IMR-90 (cell line): ENCODE results near the gene TMSB10. TPM values are rescaled to one million over a fixed set of nuclear protein-coding genes. Genes with fewer than 3 reads are reported as not detected.

ENCODE experiments used
- ATAC-seq: fragments of 200-7000 bp; cut with Tn5 transposase; 2 replicates; pipeline ENCODE4 v1.9.1; 2020; ENCODE audit warnings: low read depth, mild to moderate bottlenecking, moderate library complexity
- BruUV-seq: library from RNA; stranded (reverse); fragments of 400-500 nt; replicated peaks from 2 replicates; lab custom pipeline; 2021; lab: Mats Ljungman, UMichigan
- CTCF ChIA-PET: fragments of 300-600 bp; formaldehyde crosslinking; extraction: SDS; loops from one replicate; lab custom pipeline; 2021; ENCODE audit warnings: antibody characterized with exemption; lab: Yijun Ruan, JAX
- POLR2A ChIA-PET: fragments of 300-600 bp; sonication (Branson Sonifier 250); formaldehyde crosslinking; loops from one replicate; lab custom pipeline; 2022; ENCODE audit warnings: antibody characterized with exemption; ENCODE audit not compliant: unreplicated experiment; lab: Charles Lee
- DNase-seq: peaks from one replicate; pipeline ENCODE4 v3.0.0; 2013
- H2AFZ ChIP-seq: replicated peaks from 2 replicates; pipeline ENCODE3; 2013; ENCODE audit warnings: low read length, mild to moderate bottlenecking; ENCODE audit not compliant: poor library complexity
- H2AK5ac ChIP-seq: 2 replicates; pipeline ENCODE4 v1.6.1; 2013; ENCODE audit warnings: low read depth, low read length, inconsistent platforms
- H2AK9ac ChIP-seq: replicated peaks from 2 replicates; pipeline ENCODE3; 2013; ENCODE audit warnings: mild to moderate bottlenecking, low read depth, low read length, moderate library complexity; ENCODE audit not compliant: poor library complexity
- H2BK120ac ChIP-seq: 2 replicates; pipeline ENCODE4 v1.6.1; 2013; ENCODE audit warnings: low read depth, low read length, inconsistent platforms
- H2BK15ac ChIP-seq: 3 replicates; pipeline ENCODE4 v1.6.1; 2013; ENCODE audit warnings: low read depth, low read length, inconsistent platforms
- H2BK20ac ChIP-seq: 2 replicates; pipeline ENCODE4 v1.6.1; 2013; ENCODE audit warnings: low read depth, mild to moderate bottlenecking, inconsistent platforms, low read length, moderate library complexity
- H2BK5ac ChIP-seq: 2 replicates; pipeline ENCODE4 v1.6.1; 2013; ENCODE audit warnings: mild to moderate bottlenecking, low read depth, low read length, inconsistent platforms; ENCODE audit not compliant: poor library complexity, severe bottlenecking
- H3K14ac ChIP-seq: replicated peaks from 2 replicates; pipeline ENCODE4 v1.6.1; 2013; ENCODE audit warnings: low read depth, low read length, inconsistent platforms
- H3K18ac ChIP-seq: 2 replicates; pipeline ENCODE4 v1.6.1; 2013; ENCODE audit warnings: low read depth, low read length, control low read depth
- H3K23ac ChIP-seq: 2 replicates; pipeline ENCODE4 v1.6.1; 2013; ENCODE audit warnings: low read depth, low read length, inconsistent platforms
- H3K27ac ChIP-seq: 2 replicates; pipeline ENCODE4 v1.5.1; 2013; ENCODE audit warnings: mild to moderate bottlenecking, control low read depth, low read length; ENCODE audit not compliant: insufficient read depth
- H3K27me3 ChIP-seq: 2 replicates; pipeline ENCODE4 v1.6.1; 2013; ENCODE audit warnings: low read length; ENCODE audit not compliant: control insufficient read depth, insufficient read depth
- H3K36me3 ChIP-seq: 2 replicates; pipeline ENCODE4 v1.6.1; 2013; ENCODE audit warnings: low read length, mixed read lengths; ENCODE audit not compliant: control insufficient read depth, insufficient read depth
- H3K4ac ChIP-seq: 2 replicates; pipeline ENCODE4 v1.6.1; 2013; ENCODE audit warnings: low read depth, low read length, inconsistent platforms
- H3K4me1 ChIP-seq: 2 replicates; pipeline ENCODE4 v1.6.1; 2013; ENCODE audit warnings: low read length, mixed read lengths; ENCODE audit not compliant: control insufficient read depth, insufficient read depth
- H3K4me2 ChIP-seq: 2 replicates; pipeline ENCODE4 v1.6.1; 2013; ENCODE audit warnings: low read depth, mild to moderate bottlenecking, control low read depth, low read length, moderate library complexity
- H3K4me3 ChIP-seq: 2 replicates; pipeline ENCODE4 v1.5.1; 2013; ENCODE audit warnings: low read depth, mild to moderate bottlenecking, control low read depth, low read length, moderate library complexity; ENCODE audit not compliant: insufficient read depth
- H3K56ac ChIP-seq: 2 replicates; pipeline ENCODE4 v1.6.1; 2013; ENCODE audit warnings: low read length, inconsistent platforms; ENCODE audit not compliant: insufficient read depth; ENCODE audit errors: extremely low read depth
- H3K79me1 ChIP-seq, 2 experiments: 2 replicates each; pipeline ENCODE4 v1.6.1; 2013; ENCODE audit warnings: low read length in 2 of 2, inconsistent platforms in 1 of 2, low read depth in 1 of 2
- H3K9ac ChIP-seq: 2 replicates; pipeline ENCODE4 v1.6.1; 2013; ENCODE audit warnings: low read depth, low read length, control low read depth
- H3K9me1 ChIP-seq: 2 replicates; pipeline ENCODE4 v1.6.1; 2013; ENCODE audit warnings: low read length, inconsistent platforms; ENCODE audit not compliant: insufficient read depth
- H3K9me3 ChIP-seq: 2 replicates; pipeline ENCODE4 v1.6.1; 2013; ENCODE audit warnings: low read length; ENCODE audit not compliant: control insufficient read depth, insufficient read depth
- H4K20me1 ChIP-seq: 2 replicates; pipeline ENCODE4 v1.6.1; 2013; ENCODE audit warnings: low read length, inconsistent platforms; ENCODE audit not compliant: insufficient read depth
- H4K5ac ChIP-seq: 2 replicates; pipeline ENCODE4 v1.6.1; 2013; ENCODE audit warnings: mild to moderate bottlenecking, low read depth, low read length, control low read depth
- H4K8ac ChIP-seq, 2 experiments: 2 replicates each; pipeline ENCODE4 v1.6.1; 2013; ENCODE audit warnings: low read depth in 2 of 2, low read length in 2 of 2, control low read depth in 1 of 2, inconsistent platforms in 1 of 2
- H4K91ac ChIP-seq: 2 replicates; pipeline ENCODE4 v1.6.1; 2013; ENCODE audit warnings: low read depth, low read length, inconsistent platforms; ENCODE audit not compliant: insufficient read depth
- SMC3 ChIP-seq: fragments of 150-350 bp; IDR thresholded peaks from 2 replicates; pipeline ENCODE4 v1.6.1; 2016; ENCODE audit warnings: low read depth, mild to moderate bottlenecking, antibody characterized with exemption, low read length, moderate library complexity
- USF2 ChIP-seq: fragments of 150-350 bp; IDR thresholded peaks from 2 replicates; pipeline ENCODE4 v1.6.1; 2017; ENCODE audit warnings: mild to moderate bottlenecking, antibody characterized with exemption, low read length, low read depth
- WGBS, 2 experiments: methylation state at CpG; one replicate each; pipeline versions ENCODE4 v1.1.5 to v1.1.7; 2013; ENCODE audit warnings: missing lambda C conversion rate in 2 of 2; ENCODE audit not compliant: insufficient read length in 1 of 2; ENCODE audit errors: extremely low coverage in 2 of 2; 5-methylcytosine and 5-hydroxymethylcytosine counted together
- dilution Hi-C: fragments of 300-500 bp; cut with HindIII; formaldehyde crosslinking; loops from one replicate; pipeline ENCODE4 v1.14.3; 2018; ENCODE audit warnings: low sequenced_read_pairs; ENCODE audit not compliant: unreplicated experiment
- in situ Hi-C: fragments of 300-500 bp; cut with MboI; formaldehyde crosslinking; loops from 3 replicates; pipeline ENCODE4 v1.14.3; 2019; ENCODE audit warnings: low sequenced_read_pairs, inconsistent platforms, mixed read lengths
- intact Hi-C: fragments of 100-400 bp; cut with micrococcal nuclease; formaldehyde crosslinking; loops from 2 replicates; pipeline ENCODE4 v1.10.0; 2022
- polyA plus RNA-seq, 3 experiments: library from polyadenylated mRNA; depleted of rRNA; stranded (reverse); fragments of >200 nt; gene quantifications; 2 replicates each; pipeline ENCODE4 v1.2.3, GENCODE V29; 2012; ENCODE audit warnings: low replicate concordance in 1 of 3
- total RNA-seq: library from RNA; depleted of rRNA; stranded (reverse); fragments of >200 nt; gene quantifications from 2 replicates; pipeline ENCODE4 v1.2.3, GENCODE V29; 2012

TMSB10 gene
- total and polyA plus RNA-seq, 2 of the 4 experiments (the other 2 are of a cell fraction) = 3,620 to 5,527 TPM

DNA sequence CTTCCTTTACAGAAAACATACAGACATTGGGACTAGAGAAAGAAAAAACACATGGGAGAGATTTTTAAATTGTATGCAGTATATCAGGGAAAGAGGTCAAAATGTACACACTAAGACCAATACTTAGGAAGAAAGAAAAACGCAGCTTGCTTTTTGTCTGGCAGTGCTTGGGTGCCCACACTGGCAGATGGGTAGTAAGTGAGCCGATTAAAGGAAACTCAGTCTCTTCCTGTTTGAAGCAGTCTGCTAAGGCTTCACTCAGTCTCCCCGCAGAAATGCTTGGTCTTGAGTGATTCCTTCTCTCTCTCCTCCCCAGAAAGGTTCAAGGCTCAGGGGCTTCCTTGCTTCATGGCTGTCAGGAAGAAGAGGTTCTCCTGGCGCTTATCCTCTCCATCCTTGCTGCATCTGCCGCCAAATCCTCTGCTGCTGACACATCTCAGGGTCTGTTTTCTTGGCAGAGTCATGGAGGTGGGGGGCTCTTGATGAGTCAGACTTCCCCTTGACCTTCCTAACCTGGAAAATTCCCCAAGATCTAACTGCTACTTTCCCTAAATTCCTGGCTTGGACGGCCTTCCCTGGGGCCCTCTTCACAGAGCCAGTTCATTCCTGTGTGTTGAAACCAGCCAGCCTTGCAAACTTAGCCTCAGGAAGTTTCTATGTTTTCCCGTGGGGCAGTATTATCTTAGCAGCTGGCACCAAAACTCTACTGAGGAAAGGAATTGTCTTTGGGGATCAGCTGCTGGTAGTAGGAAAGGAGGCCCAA, 10.5 kb upstream of the TMSB10 start (continued):
- no peak for TF ChIP-seq SMC3

DNA sequence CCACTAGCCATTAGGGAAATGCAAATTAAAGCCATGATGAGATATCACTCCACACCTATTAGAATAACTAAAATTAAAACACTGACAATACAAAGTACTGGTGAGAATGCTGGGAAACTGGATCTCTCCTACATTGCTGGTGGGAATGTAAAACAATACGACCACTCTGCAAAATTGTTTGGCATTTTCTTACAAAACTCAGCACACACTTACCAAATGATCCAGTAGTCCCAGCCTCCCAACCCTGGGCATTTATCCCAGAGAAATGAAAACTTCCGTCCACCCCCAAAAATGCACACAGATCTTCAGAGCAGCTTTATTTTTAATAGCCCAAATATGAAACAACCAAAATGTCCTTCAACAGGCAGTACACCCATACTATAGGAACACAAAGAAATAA, 8.9 kb upstream of the TMSB10 start:
- CTCF ChIA-PET = no interaction called here
- no peak for DNase-seq
- in situ Hi-C loops = no loop called here

More for the DNA sequence above, 8.9 kb upstream of the TMSB10 start:
- Histone ChIP-seq H2AFZ (no peak overlapping the region), H3K23ac (peak overlapping the region; percentile 52; the same call in 1 of the 2 replicates), H2BK20ac (peak overlapping the region; percentile 53; the same call in 1 of the 2 replicates), H3K4me2 (no peak overlapping the region), H2BK120ac (peak overlapping the region; percentile 24; the same call in 1 of the 2 replicates), H4K91ac (no peak overlapping the region), H3K14ac (0 out of 2 replicates have a peak overlapping the region, but pooled peaks have one; percentile 9), H4K20me1 (no peaks in the 10 kb centered on the region), H3K56ac (no peak overlapping the region), H3K36me3 (no peaks in the 10 kb centered on the region), H3K4ac (peak overlapping the region; percentile 56; the same call in 1 of the 2 replicates), H3K4me3 (no peak overlapping the region), H2AK9ac (no peak overlapping the region), H2BK5ac (peak overlapping the region; percentile 69), H2AK5ac (0 out of 2 replicates have a peak overlapping the region, but pooled peaks have one; percentile 74), H3K27ac (no peak overlapping the region), H3K9me1 (peaks cover 15% of the 10 kb centered on the region), H3K9me3 (no peaks in the 10 kb centered on the region), H3K18ac (no peak overlapping the region), H3K27me3 (no peaks in the 10 kb centered on the region), H4K8ac (no peak overlapping the region), H3K79me1 (peaks cover 4 to 23% of the 10 kb centered on the region in 2 experiments; a peak in 3 of 4 replicates), H2BK15ac (0 out of 3 replicates have a peak overlapping the region, but pooled peaks have one; percentile 41), H3K9ac (no peak overlapping the region), H4K5ac (no peak overlapping the region), H3K4me1 (peaks cover 17% of the 10 kb centered on the region)
- no CpG with 5 or more reads among the region's 2 CpGs for WGBS, 2 experiments
- no peak for ATAC-seq
- POLR2A ChIA-PET = no interaction called here
- intact Hi-C loops (no loop called here), dilution Hi-C loops (no loop called here)
- BruUV-seq = no TSS peak
- no peak for TF ChIP-seq SMC3
- no peak for TF ChIP-seq USF2
